ENCODE measurements around the gene PHF21A. TPM values are rescaled to one million over a fixed set of nuclear protein-coding genes. Genes with fewer than 3 reads are reported as not detected.
A peak's percentile ranks its signal among the peaks of the same experiment; 100 is the strongest.

Gene PHF21A
- total and polyA plus RNA-seq, 2 donors = 24.3 to 36.6 TPM

DNA sequence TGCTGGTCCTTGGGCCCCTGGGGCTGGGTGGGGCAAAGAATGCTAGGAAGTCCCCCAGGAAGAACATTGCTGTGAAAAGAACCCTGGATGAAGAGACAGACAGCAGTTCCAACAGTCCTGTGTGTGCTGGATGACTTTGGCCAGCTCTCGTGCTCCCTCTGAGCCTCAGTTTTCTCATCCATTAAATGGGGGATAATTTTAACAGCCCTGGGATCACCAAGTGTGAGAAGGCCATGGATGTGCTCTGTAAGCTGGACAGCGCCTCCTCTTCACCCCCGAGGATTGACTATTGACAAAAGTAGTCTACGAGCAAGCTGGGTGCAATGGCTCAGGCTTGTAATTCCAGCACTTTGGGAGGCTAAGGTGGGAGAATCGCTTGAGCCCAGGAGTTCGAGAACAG lies 196.3 kb downstream of the PHF21A start:
- 89% methylated on average over 6 of the region's 6 CpGs for WGBS
- Histone ChIP-seq H3K36me3 (ENCODE audit: insufficient read depth) (no peaks in the 10 kb centered on the region), H3K4me1 (ENCODE audit: insufficient read depth) (peaks cover 1% of the 10 kb centered on the region), H3K27ac (ENCODE audit: low read depth) (no peak overlapping the region), H3K4me3 (ENCODE audit: low read depth, low read length) (no peak overlapping the region)
- no peak for DNase-seq (ENCODE audit: extremely low spot score)

DNA sequence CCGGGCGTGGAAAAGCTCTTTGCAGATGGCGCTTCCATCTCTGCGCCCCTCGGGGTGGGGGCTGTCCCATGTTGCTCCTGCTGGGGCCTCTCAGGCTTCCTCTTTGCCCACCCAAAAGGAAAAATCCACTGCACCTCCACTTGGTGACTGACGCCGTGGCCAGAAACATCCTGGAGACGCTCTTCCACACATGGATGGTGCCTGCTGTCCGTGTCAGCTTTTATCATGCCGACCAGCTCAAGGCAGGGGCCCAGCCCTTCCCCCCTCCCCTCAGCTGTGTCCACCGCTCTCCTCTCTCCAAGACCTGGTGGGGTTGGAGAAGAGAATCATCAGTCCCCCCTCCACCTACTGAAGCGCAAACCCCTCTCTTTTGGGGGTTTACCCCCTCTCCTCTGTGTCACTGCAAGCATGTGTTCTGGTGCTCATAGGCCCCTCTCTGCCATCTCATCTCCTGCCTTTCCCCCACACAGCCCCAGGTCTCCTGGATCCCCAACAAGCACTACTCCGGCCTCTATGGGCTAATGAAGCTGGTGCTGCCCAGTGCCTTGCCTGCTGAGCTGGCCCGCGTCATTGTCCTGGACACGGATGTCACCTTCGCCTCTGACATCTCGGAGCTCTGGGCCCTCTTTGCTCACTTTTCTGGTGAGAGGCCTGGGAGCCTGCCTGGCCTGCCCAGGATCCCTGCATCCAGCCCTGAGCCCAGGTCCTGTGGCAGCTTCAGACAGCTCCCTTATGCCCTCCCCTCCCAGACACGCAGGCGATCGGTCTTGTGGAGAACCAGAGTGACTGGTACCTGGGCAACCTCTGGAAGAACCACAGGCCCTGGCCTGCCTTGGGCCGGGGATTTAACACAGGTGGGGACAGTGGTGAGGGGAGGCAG lies 197.0 kb downstream of the PHF21A start:
- H3K4me1 ChIP-seq (ENCODE audit: insufficient read depth) = peaks cover 1% of the 10 kb centered on the region
- no peak for DNase-seq (ENCODE audit: extremely low spot score)
- no peak overlapping the region for H3K4me3 ChIP-seq (ENCODE audit: low read depth, low read length)
- H3K27ac ChIP-seq (ENCODE audit: low read depth) = no peak overlapping the region
- 86% methylated on average over 22 of the region's 22 CpGs for WGBS
- H3K36me3 ChIP-seq (ENCODE audit: insufficient read depth) = no peaks in the 10 kb centered on the region

DNA sequence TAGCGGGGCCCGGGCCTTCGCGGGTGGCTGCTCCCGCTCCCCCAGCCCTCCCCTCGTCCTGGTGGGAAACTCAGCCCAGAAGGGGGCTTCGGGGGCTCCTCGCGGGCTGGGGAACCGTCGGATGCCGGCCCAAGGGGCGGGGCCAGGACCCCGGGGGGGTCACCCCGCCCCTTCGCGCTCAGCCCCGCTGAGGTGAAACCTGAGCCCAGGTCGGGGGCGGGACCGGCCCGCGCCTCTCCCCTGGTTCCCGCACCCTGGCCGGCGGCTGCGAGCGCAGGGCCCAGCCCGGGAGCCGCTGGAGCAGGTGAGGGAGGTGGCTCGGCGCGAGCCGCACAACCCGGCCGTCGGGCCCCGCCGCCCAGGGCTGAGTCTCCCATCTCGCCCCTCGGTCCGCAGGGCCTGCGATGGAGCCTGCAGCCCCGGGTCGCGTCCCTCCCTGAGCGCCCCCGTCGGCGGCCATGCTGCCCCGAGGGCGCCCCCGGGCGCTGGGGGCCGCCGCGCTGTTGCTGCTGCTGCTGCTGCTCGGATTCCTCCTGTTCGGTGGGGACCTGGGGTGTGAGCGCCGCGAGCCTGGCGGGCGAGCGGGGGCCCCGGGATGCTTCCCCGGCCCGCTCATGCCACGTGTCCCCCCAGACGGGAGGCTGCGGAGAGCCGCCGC lies 198.7 kb downstream of the PHF21A start, which contains the start of gene LARGE2:
Gene LARGE2, plus strand, starts transcription at position 232 of the 658 bp plus-strand sequence. Its CDS starts 227 bp downstream, at position 459.
- peaks cover 1% of the 10 kb centered on the region for H3K4me1 ChIP-seq (ENCODE audit: insufficient read depth)
- WGBS = 1% methylated on average over 72 of the region's 73 CpGs
- no peak within 1 kb of the TSS for H3K27ac ChIP-seq (ENCODE audit: low read depth)
- no peak for DNase-seq (ENCODE audit: extremely low spot score)
- H3K36me3 ChIP-seq (ENCODE audit: insufficient read depth) = no peaks in the 10 kb centered on the region
- peak within 1 kb of the TSS; percentile 28 for H3K4me3 ChIP-seq (ENCODE audit: low read depth, low read length)

DNA sequence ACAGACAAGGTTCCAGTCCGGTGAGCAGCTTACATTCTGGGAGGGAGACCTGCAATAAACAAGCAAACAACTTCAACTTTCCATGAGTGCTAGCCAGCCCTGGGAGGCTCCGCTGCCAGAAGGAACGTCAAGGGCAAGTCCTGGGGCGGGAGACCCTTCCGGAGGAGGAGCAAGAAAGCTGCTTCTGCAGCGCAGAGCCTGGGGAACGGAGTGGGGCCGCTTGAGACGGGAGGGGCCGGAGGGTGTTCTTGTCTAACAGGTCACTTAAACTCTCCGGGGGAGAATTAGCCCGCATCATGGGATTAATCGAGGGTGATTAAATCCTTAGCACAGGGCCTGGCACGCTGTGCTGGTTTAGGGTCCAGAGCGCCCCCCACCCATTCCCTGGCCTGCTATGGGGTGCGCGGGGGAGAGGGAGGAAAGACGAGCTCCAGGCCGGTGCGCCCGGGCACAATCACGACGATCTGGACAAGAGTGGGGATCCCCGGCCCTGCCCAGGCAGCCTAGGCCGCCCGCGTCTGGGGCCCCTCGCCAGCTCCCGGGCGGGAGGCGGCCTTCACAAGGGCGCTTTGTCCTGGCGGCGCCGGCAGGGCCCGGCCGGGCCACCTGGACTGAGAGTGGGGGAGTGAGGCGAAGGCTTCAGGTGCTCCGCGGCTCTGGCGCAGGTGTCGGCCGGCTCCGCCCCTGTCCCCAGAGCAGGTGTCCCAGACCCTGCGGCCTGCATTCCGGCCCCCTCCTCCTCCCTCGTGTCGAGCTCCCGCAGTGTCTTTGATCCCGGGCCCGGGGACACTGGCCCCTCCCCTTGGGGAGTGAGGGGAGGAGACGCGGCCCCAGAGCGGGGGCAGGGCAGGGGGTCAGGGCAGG lies 199.5 kb downstream of the PHF21A start:
- Histone ChIP-seq H3K4me3 (ENCODE audit: low read depth, low read length) (peak overlapping the region; percentile 28), H3K27ac (ENCODE audit: low read depth) (no peak overlapping the region), H3K4me1 (ENCODE audit: insufficient read depth) (peaks cover 3% of the 10 kb centered on the region), H3K36me3 (ENCODE audit: insufficient read depth) (no peaks in the 10 kb centered on the region)
- no peak for DNase-seq (ENCODE audit: extremely low spot score)
- WGBS = 26% methylated on average over 54 of the region's 54 CpGs

DNA sequence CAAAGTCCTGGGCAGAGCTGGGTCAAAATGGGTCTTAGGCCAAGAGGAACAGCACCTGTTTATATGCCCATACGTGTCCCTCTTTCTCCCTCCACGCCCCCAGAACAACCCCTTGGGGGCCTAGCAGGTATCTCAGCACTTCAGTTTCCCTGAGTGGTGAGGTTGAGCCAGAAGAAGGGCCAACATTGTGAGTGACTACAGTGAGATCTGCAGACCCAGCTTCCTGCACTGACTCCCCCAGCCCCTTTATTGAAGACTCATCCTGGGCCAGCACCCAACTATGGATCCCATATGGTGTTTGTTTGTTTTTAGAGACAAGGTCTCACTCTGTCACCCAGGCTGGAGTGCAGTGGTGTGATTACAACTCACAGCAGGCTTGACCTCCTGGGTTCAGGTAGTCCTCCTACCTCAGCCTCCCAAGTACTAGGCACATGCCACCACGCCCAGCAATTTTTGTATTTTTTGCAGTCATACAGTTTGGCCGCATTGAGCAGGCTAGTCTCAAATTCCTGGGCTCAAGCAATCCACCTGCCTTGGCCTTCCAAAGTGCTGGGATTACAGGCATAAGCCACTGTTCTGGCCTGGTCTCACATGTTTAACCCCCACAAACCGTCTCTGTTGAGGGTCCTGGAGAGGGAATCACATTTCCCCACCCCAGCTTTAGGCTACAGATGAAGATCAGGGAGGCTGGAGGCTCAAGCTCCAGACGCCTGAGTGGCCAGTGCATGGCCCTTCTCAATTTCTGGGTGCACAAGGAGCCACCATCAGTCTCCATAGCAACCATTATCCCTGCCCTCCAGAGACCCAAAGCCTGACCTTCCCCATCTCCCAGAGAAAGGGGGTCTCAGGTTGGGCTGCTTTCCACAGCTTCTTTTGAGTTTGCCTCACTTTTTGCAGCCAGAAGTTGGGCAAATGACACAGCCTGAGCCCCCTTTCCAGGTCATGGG lies 200.4 kb downstream of the PHF21A start:
- Histone ChIP-seq H3K36me3 (ENCODE audit: insufficient read depth) (no peaks in the 10 kb centered on the region), H3K4me3 (ENCODE audit: low read depth, low read length) (no peak overlapping the region), H3K27ac (ENCODE audit: low read depth) (peak overlapping the region; percentile 33), H3K4me1 (ENCODE audit: insufficient read depth) (peaks cover 3% of the 10 kb centered on the region)
- no peak for DNase-seq (ENCODE audit: extremely low spot score)
- 87% methylated on average over 6 of the region's 6 CpGs for WGBS

DNA sequence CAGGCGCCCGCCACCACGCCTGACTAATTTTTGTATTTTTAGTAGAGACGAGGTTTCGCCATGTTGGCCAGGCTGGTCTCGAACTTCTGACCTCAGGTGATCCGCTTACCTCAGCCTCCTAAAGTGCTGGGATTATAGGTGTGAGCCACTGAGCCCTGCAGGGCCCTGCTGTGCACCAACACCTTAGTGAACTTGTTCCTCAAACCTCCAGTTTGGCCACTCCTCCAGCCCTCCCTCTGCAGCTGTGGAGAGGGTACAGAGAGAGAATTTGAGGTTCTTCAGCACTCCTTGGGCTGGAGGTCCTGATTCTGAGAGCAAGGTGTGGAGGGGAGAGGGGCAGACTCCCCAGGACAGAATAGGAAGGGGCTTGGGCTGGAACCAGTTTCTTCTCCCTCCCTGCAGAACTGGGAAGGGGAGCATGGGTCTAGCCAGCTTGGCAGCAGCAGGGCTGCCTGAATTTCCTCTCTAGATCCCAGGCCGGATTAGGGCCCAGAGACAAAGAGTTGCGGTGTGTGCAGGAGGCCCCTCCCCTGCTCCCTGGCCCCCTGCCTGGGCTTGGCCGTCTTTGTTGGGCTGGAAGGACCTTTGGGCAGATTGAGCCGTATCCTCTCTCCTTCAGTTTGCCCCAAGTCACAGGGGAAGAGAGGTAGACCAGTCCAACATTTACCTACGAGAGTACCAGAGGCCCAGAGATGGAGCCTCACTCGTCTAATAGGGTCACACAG lies 201.3 kb downstream of the PHF21A start:
- 73% methylated on average over 13 of the region's 13 CpGs for WGBS
- no peak for DNase-seq (ENCODE audit: extremely low spot score)
- no peaks in the 10 kb centered on the region for H3K36me3 ChIP-seq (ENCODE audit: insufficient read depth)
- peak overlapping the region; percentile 33 for H3K27ac ChIP-seq (ENCODE audit: low read depth)
- peaks cover 3% of the 10 kb centered on the region for H3K4me1 ChIP-seq (ENCODE audit: insufficient read depth)
- H3K4me3 ChIP-seq (ENCODE audit: low read depth, low read length) = no peak overlapping the region

DNA sequence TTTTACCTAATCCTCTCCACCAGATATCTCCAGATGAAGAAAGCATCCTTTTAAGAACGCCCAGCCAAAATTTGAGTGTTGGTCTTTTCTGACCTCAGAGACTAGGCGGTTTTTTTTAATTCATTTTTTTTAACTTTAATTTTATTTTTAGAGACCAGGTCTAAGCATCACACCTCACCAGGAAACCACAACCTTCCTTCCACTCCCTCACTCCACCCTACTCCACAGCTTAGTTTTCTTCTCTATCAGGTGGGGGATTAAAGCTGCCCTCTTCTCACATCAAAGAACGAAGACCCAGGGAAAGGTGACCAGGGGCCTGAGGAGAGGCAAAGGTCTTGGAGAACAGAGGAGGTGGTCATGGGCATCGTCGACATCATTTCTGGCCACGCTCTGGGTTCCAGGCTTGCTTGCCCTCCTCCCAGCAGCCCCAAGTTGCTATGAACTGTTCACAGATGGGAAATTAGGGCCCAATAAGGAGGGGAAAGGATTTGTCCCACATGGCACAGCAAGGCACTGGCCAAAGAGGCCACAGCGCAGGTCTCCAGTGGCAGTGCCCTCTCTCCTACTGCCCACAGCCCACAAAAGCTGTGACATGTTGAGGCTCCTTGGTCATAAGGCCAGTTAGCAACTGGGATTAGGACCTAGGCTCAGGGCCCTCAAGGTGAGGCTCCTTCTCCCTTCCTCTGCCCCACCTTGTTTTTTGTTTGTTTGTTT lies 202.1 kb downstream of the PHF21A start:
- Histone ChIP-seq H3K27ac (ENCODE audit: low read depth) (no peak overlapping the region), H3K36me3 (ENCODE audit: insufficient read depth) (no peaks in the 10 kb centered on the region), H3K4me1 (ENCODE audit: insufficient read depth) (peaks cover 3% of the 10 kb centered on the region), H3K4me3 (ENCODE audit: low read depth, low read length) (peak overlapping the region; percentile 73)
- no peak for DNase-seq (ENCODE audit: extremely low spot score)
- WGBS = 67% methylated on average over 7 of the region's 7 CpGs

DNA sequence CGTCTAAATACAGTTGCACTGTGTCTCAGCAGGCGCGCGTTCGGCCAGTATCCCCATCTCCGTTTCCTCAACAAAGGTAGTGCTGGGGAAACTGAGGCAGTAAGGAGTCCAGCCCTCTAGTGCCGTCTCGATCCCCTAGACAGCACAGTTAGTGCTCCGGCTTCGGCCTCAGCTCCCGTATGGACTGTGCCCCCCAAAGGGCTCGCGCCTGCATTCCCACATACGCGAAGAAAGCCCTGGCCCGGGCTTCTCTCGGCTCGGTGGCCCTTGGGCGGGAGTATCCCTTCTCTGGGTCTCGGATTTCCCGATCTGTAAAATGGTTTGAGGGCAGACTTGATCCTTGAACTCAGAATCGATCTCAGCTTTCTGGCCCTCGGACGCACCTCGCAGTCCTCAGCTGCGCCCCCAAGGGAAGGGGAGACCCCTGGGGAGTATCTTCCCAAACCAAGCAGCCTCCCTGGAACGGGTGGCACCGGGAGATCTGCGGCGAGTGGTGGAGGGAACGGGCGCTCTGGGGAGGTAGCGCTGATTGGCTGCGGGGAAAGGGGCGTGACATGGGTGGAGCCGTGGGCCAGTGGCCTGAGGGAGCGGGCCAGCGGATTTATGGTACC lies 202.8 kb downstream of the PHF21A start:
- H3K27ac ChIP-seq (ENCODE audit: low read depth) = peak overlapping the region; percentile 46
- H3K4me3 ChIP-seq (ENCODE audit: low read depth, low read length) = peak overlapping the region; percentile 73
- no peaks in the 10 kb centered on the region for H3K36me3 ChIP-seq (ENCODE audit: insufficient read depth)
- peaks cover 3% of the 10 kb centered on the region for H3K4me1 ChIP-seq (ENCODE audit: insufficient read depth)
- WGBS = under 1% methylated on average over 38 of the region's 38 CpGs
- no peak for DNase-seq (ENCODE audit: extremely low spot score)

DNA sequence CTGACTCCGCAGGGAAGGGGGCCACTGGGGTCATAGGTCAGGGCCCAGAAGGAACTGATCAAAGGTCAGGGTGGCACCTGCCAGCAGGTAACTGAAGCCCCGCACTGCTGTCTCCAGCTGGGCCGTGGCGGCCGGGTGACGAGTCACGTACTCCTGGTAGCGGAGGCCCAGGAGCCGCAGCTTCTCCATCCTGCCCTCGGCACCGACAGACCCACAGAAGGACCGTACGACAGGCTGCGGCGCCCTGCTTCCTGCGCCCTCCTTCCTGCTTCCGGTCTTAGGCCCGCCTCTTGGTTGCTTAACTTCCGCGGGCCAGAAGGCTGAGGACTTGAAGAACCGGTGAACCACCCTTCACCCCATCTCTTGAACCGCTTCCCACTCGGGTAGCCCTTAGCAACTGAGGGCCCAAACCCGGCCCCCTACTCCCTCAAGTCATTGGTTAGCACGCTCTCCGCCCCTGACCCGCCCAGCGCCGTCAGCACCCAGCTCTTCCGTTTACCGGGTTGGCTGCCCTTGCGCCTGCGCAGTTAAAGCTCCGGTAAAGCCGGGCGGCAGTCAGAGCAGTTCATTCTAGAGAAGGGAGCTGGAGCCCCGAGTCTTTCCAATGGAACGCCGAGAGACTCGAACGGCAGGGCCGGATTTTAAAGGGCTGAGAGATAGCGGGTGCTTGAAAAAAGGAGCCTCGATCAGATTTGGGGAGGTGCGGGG lies 203.5 kb downstream of the PHF21A start, which contains the start of gene PEX16:
Gene PEX16, minus strand, starts transcription at position 255 of the 708 bp plus-strand sequence. Its CDS starts 66 bp downstream, at position 189.
- H3K4me3 ChIP-seq (ENCODE audit: low read depth, low read length) = peak within 1 kb of the TSS; percentile 73
- peak within 1 kb of the TSS; percentile 46 for H3K27ac ChIP-seq (ENCODE audit: low read depth)
- peaks cover 2% of the 10 kb centered on the region for H3K4me1 ChIP-seq (ENCODE audit: insufficient read depth)
- under 1% methylated on average over 45 of the region's 45 CpGs for WGBS
- peak; percentile 96 for DNase-seq (ENCODE audit: extremely low spot score)
- H3K36me3 ChIP-seq (ENCODE audit: insufficient read depth) = no peaks in the 10 kb centered on the region

DNA sequence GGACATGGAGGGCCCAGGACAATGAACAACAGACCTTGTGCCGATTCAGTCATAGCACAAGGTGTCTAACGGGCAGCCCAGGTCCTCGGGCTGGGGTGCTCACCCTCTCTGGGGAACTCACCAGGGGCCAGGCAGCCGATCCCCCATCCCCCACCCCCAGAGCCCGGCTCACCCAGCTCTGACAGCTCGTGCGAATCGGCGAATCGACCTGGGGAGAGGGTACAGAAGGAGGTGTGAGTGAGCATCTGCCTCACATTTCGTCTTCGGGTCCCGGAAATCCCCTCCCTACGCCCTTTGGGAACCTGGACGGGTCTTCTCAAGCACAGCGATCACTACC lies 204.0 kb downstream of the PHF21A start:
- no peaks in the 10 kb centered on the region for H3K36me3 ChIP-seq (ENCODE audit: insufficient read depth)
- WGBS = 6% methylated on average over 16 of the region's 16 CpGs
- H3K4me1 ChIP-seq (ENCODE audit: insufficient read depth) = peaks cover 2% of the 10 kb centered on the region

DNA sequence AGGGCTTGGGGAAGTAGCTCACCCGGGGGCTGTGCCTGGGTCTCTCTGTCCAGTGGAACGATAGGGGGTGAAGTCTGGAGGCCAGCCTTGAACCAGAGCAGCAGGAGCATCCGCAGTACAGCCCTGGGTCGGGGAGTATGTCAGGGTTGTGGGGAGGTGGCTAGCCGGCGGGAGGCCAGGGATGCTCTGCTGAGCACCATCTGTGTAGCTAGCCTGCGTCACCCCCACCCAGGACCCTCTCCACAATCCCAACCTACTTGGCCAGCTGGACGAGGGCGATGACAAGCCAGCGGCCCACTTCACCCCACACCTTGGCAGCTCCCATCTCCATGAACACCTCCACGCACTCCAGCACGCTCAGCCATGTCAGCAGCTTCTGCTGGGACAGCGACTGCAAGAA lies 205.8 kb downstream of the PHF21A start:
- H3K36me3 ChIP-seq (ENCODE audit: insufficient read depth) = no peaks in the 10 kb centered on the region

More for the DNA sequence above, 204.0 kb downstream of the PHF21A start:
- no peak for DNase-seq (ENCODE audit: extremely low spot score)
- H3K4me3 ChIP-seq (ENCODE audit: low read depth, low read length) = peak overlapping the region; percentile 73
- H3K27ac ChIP-seq (ENCODE audit: low read depth) = peak overlapping the region; percentile 45

More for the DNA sequence above, 205.8 kb downstream of the PHF21A start:
- WGBS = 87% methylated on average over 13 of the region's 13 CpGs
- Histone ChIP-seq H3K27ac (ENCODE audit: low read depth) (no peak overlapping the region), H3K4me1 (ENCODE audit: insufficient read depth) (peaks cover 2% of the 10 kb centered on the region), H3K4me3 (ENCODE audit: low read depth, low read length) (no peak overlapping the region)
- DNase-seq (ENCODE audit: extremely low spot score) = no peak

Data from urinary bladder (tissue), 4 donors.